Tibial nerve (tissue), 4 donors: Measurements from ENCODE around the gene ATP1B1.

Experiments
- CTCF ChIP-seq, 5 experiments: fragments of 200-600 bp in 3 of 5; fragments of 450-650 bp in 2 of 5; sonication (generic) in 3 of 5; IDR thresholded peaks; one replicate each; pipeline ENCODE4 v1.5.1; 2016 to 2019; ENCODE audit warnings: antibody characterized with exemption in 5 of 5, mild to moderate bottlenecking in 3 of 5, moderate library complexity in 2 of 5
- EP300 ChIP-seq, 2 donors: sonication (generic); formaldehyde crosslinking; IDR thresholded peaks; one replicate each; pipeline ENCODE4 v1.6.1; 2017; ENCODE audit warnings: antibody characterized with exemption in 2 of 2, mild to moderate bottlenecking in 1 of 2
- POLR2A ChIP-seq, 2 donors: fragments of 450-650 bp; IDR thresholded peaks; one replicate each; pipeline ENCODE4 v1.6.1; 2017; ENCODE audit warnings: antibody characterized with exemption in 2 of 2, mild to moderate bottlenecking in 2 of 2, moderate library complexity in 2 of 2

GRCh38 chr1:169115891-169116585, 9.5 kb downstream of the ATP1B1 start:
- TF ChIP-seq EP300 (IDR thresholded peaks at IDR 0.05) = no peak
- TF ChIP-seq CTCF (IDR thresholded peaks at IDR 0.05) = no peak
- TF ChIP-seq POLR2A (IDR thresholded peaks at IDR 0.05) = no peak
